IMR-90 (cell line): Measurements from ENCODE around the gene STAB1. TPM values are rescaled to one million over a fixed set of nuclear protein-coding genes. Genes with fewer than 3 reads are reported as not detected.

Experiments used
- ATAC-seq: fragments of 200-7000 bp; cut with Tn5 transposase; 2 replicates; pipeline ENCODE4 v1.9.1; 2020; ENCODE audit warnings: low read depth, mild to moderate bottlenecking, moderate library complexity
- BruUV-seq: library from RNA; stranded (reverse); fragments of 400-500 nt; replicated peaks from 2 replicates; lab custom pipeline; 2021; lab: Mats Ljungman, UMichigan
- CTCF ChIA-PET: fragments of 300-600 bp; formaldehyde crosslinking; extraction: SDS; loops from one replicate; lab custom pipeline; 2021; ENCODE audit warnings: antibody characterized with exemption; lab: Yijun Ruan, JAX
- POLR2A ChIA-PET: fragments of 300-600 bp; sonication (Branson Sonifier 250); formaldehyde crosslinking; loops from one replicate; lab custom pipeline; 2022; ENCODE audit warnings: antibody characterized with exemption; ENCODE audit not compliant: unreplicated experiment; lab: Charles Lee
- DNase-seq: peaks from one replicate; pipeline ENCODE4 v3.0.0; 2013
- H2AFZ ChIP-seq: replicated peaks from 2 replicates; pipeline ENCODE3; 2013; ENCODE audit warnings: low read length, mild to moderate bottlenecking; ENCODE audit not compliant: poor library complexity
- H2AK5ac ChIP-seq: 2 replicates; pipeline ENCODE4 v1.6.1; 2013; ENCODE audit warnings: low read depth, low read length, inconsistent platforms
- H2AK9ac ChIP-seq: replicated peaks from 2 replicates; pipeline ENCODE3; 2013; ENCODE audit warnings: mild to moderate bottlenecking, low read depth, low read length, moderate library complexity; ENCODE audit not compliant: poor library complexity
- H2BK120ac ChIP-seq: 2 replicates; pipeline ENCODE4 v1.6.1; 2013; ENCODE audit warnings: low read depth, low read length, inconsistent platforms
- H2BK15ac ChIP-seq: 3 replicates; pipeline ENCODE4 v1.6.1; 2013; ENCODE audit warnings: low read depth, low read length, inconsistent platforms
- H2BK20ac ChIP-seq: 2 replicates; pipeline ENCODE4 v1.6.1; 2013; ENCODE audit warnings: low read depth, mild to moderate bottlenecking, inconsistent platforms, low read length, moderate library complexity
- H2BK5ac ChIP-seq: 2 replicates; pipeline ENCODE4 v1.6.1; 2013; ENCODE audit warnings: mild to moderate bottlenecking, low read depth, low read length, inconsistent platforms; ENCODE audit not compliant: poor library complexity, severe bottlenecking
- H3K14ac ChIP-seq: replicated peaks from 2 replicates; pipeline ENCODE4 v1.6.1; 2013; ENCODE audit warnings: low read depth, low read length, inconsistent platforms
- H3K18ac ChIP-seq: 2 replicates; pipeline ENCODE4 v1.6.1; 2013; ENCODE audit warnings: low read depth, low read length, control low read depth
- H3K23ac ChIP-seq: 2 replicates; pipeline ENCODE4 v1.6.1; 2013; ENCODE audit warnings: low read depth, low read length, inconsistent platforms
- H3K27ac ChIP-seq: 2 replicates; pipeline ENCODE4 v1.5.1; 2013; ENCODE audit warnings: mild to moderate bottlenecking, control low read depth, low read length; ENCODE audit not compliant: insufficient read depth
- H3K27me3 ChIP-seq: 2 replicates; pipeline ENCODE4 v1.6.1; 2013; ENCODE audit warnings: low read length; ENCODE audit not compliant: control insufficient read depth, insufficient read depth
- H3K36me3 ChIP-seq: 2 replicates; pipeline ENCODE4 v1.6.1; 2013; ENCODE audit warnings: low read length, mixed read lengths; ENCODE audit not compliant: control insufficient read depth, insufficient read depth
- H3K4ac ChIP-seq: 2 replicates; pipeline ENCODE4 v1.6.1; 2013; ENCODE audit warnings: low read depth, low read length, inconsistent platforms
- H3K4me1 ChIP-seq: 2 replicates; pipeline ENCODE4 v1.6.1; 2013; ENCODE audit warnings: low read length, mixed read lengths; ENCODE audit not compliant: control insufficient read depth, insufficient read depth
- H3K4me2 ChIP-seq: 2 replicates; pipeline ENCODE4 v1.6.1; 2013; ENCODE audit warnings: low read depth, mild to moderate bottlenecking, control low read depth, low read length, moderate library complexity
- H3K4me3 ChIP-seq: 2 replicates; pipeline ENCODE4 v1.5.1; 2013; ENCODE audit warnings: low read depth, mild to moderate bottlenecking, control low read depth, low read length, moderate library complexity; ENCODE audit not compliant: insufficient read depth
- H3K56ac ChIP-seq: 2 replicates; pipeline ENCODE4 v1.6.1; 2013; ENCODE audit warnings: low read length, inconsistent platforms; ENCODE audit not compliant: insufficient read depth; ENCODE audit errors: extremely low read depth
- H3K79me1 ChIP-seq, 2 experiments: 2 replicates each; pipeline ENCODE4 v1.6.1; 2013; ENCODE audit warnings: low read length in 2 of 2, inconsistent platforms in 1 of 2, low read depth in 1 of 2
- H3K9ac ChIP-seq: 2 replicates; pipeline ENCODE4 v1.6.1; 2013; ENCODE audit warnings: low read depth, low read length, control low read depth
- H3K9me1 ChIP-seq: 2 replicates; pipeline ENCODE4 v1.6.1; 2013; ENCODE audit warnings: low read length, inconsistent platforms; ENCODE audit not compliant: insufficient read depth
- H3K9me3 ChIP-seq: 2 replicates; pipeline ENCODE4 v1.6.1; 2013; ENCODE audit warnings: low read length; ENCODE audit not compliant: control insufficient read depth, insufficient read depth
- H4K20me1 ChIP-seq: 2 replicates; pipeline ENCODE4 v1.6.1; 2013; ENCODE audit warnings: low read length, inconsistent platforms; ENCODE audit not compliant: insufficient read depth
- H4K5ac ChIP-seq: 2 replicates; pipeline ENCODE4 v1.6.1; 2013; ENCODE audit warnings: mild to moderate bottlenecking, low read depth, low read length, control low read depth
- H4K8ac ChIP-seq, 2 experiments: 2 replicates each; pipeline ENCODE4 v1.6.1; 2013; ENCODE audit warnings: low read depth in 2 of 2, low read length in 2 of 2, control low read depth in 1 of 2, inconsistent platforms in 1 of 2
- H4K91ac ChIP-seq: 2 replicates; pipeline ENCODE4 v1.6.1; 2013; ENCODE audit warnings: low read depth, low read length, inconsistent platforms; ENCODE audit not compliant: insufficient read depth
- CEBPB ChIP-seq: IDR thresholded peaks from 2 replicates; pipeline ENCODE4 v1.6.1; 2012; ENCODE audit warnings: low read depth, low read length, improper control_type of control experiment
- FOS ChIP-seq: fragments of 150-350 bp; IDR thresholded peaks from 2 replicates; pipeline ENCODE4 v1.6.1; 2016; ENCODE audit warnings: low read depth, low read length
- MAFK ChIP-seq: IDR thresholded peaks from 2 replicates; pipeline ENCODE4 v1.6.1; 2012; ENCODE audit warnings: low read depth, low read length, improper control_type of control experiment
- MAZ ChIP-seq: IDR thresholded peaks from 2 replicates; pipeline ENCODE4 v1.6.1; 2012; ENCODE audit warnings: low read depth, mild to moderate bottlenecking, low read length, improper control_type of control experiment, moderate library complexity, borderline replicate concordance
- NFE2L2 ChIP-seq: fragments of 150-350 bp; IDR thresholded peaks from 2 replicates; pipeline ENCODE4 v1.6.1; 2016; ENCODE audit warnings: low read depth, mild to moderate bottlenecking, low read length
- POLR2A ChIP-seq: IDR thresholded peaks from 2 replicates; pipeline ENCODE4 v1.6.1; 2012; ENCODE audit warnings: mild to moderate bottlenecking, low read depth, low read length
- RAD21 ChIP-seq: IDR thresholded peaks from 2 replicates; pipeline ENCODE4 v1.6.1; 2012; ENCODE audit warnings: low read length, improper control_type of control experiment
- RCOR1 ChIP-seq: IDR thresholded peaks from 2 replicates; pipeline ENCODE4 v1.6.1; 2012; ENCODE audit warnings: mild to moderate bottlenecking, low read length, improper control_type of control experiment; ENCODE audit not compliant: insufficient replicate concordance
- RFX5 ChIP-seq: IDR thresholded peaks from 2 replicates; pipeline ENCODE4 v1.8.0; 2012; ENCODE audit warnings: low read depth, mild to moderate bottlenecking, low read length, moderate library complexity
- USF2 ChIP-seq: fragments of 150-350 bp; IDR thresholded peaks from 2 replicates; pipeline ENCODE4 v1.6.1; 2017; ENCODE audit warnings: mild to moderate bottlenecking, antibody characterized with exemption, low read length, low read depth
- WGBS, 2 experiments: methylation state at CpG; one replicate each; pipeline versions ENCODE4 v1.1.5 to v1.1.7; 2013; ENCODE audit warnings: missing lambda C conversion rate in 2 of 2; ENCODE audit not compliant: insufficient read length in 1 of 2; ENCODE audit errors: extremely low coverage in 2 of 2; 5-methylcytosine and 5-hydroxymethylcytosine counted together
- dilution Hi-C: fragments of 300-500 bp; cut with HindIII; formaldehyde crosslinking; loops from one replicate; pipeline ENCODE4 v1.14.3; 2018; ENCODE audit warnings: low sequenced_read_pairs; ENCODE audit not compliant: unreplicated experiment
- in situ Hi-C: fragments of 300-500 bp; cut with MboI; formaldehyde crosslinking; loops from 3 replicates; pipeline ENCODE4 v1.14.3; 2019; ENCODE audit warnings: low sequenced_read_pairs, inconsistent platforms, mixed read lengths
- intact Hi-C: fragments of 100-400 bp; cut with micrococcal nuclease; formaldehyde crosslinking; loops from 2 replicates; pipeline ENCODE4 v1.10.0; 2022
- polyA plus RNA-seq, 3 experiments: library from polyadenylated mRNA; depleted of rRNA; stranded (reverse); fragments of >200 nt; gene quantifications; 2 replicates each; pipeline ENCODE4 v1.2.3, GENCODE V29; 2012; ENCODE audit warnings: low replicate concordance in 1 of 3
- total RNA-seq: library from RNA; depleted of rRNA; stranded (reverse); fragments of >200 nt; gene quantifications from 2 replicates; pipeline ENCODE4 v1.2.3, GENCODE V29; 2012

STAB1 gene
- total and polyA plus RNA-seq, 2 of the 4 experiments (the other 2 are of a cell fraction): not detected

GRCh38 chr3:52511509-52511908, 16.4 kb downstream of the STAB1 start:
- dilution Hi-C loops: no loop called here
- POLR2A ChIA-PET: no interaction called here

More at GRCh38 chr3:52511509-52511908, 16.4 kb downstream of the STAB1 start:
- no peak overlapping the region for H2BK120ac ChIP-seq
- H2AFZ ChIP-seq: no peak overlapping the region
- no TSS peak for BruUV-seq
- H4K20me1 ChIP-seq: no peaks in the 10 kb centered on the region; the same call in 1 of the 2 replicates
- H3K4ac ChIP-seq: no peak overlapping the region
- H3K4me1 ChIP-seq: peaks cover 3% of the 10 kb centered on the region; the same call in 1 of the 2 replicates
- H3K4me2 ChIP-seq: no peak overlapping the region
- H3K18ac ChIP-seq: no peak overlapping the region
- 70% methylated on average over 5 of the region's 7 CpGs; no CpG with 5 or more reads in 1 of the 2 experiments for WGBS, 2 experiments
- no peak overlapping the region for H3K23ac ChIP-seq
- in situ Hi-C loops (no loop called here), intact Hi-C loops (no loop called here)
- no peaks in the 10 kb centered on the region for H3K79me1 ChIP-seq
- H3K9me1 ChIP-seq: 0 out of 2 replicates have a peak, but pooled peaks cover 3% of the 10 kb centered on the region
- H4K91ac ChIP-seq: no peak overlapping the region
- DNase-seq (no peak), ATAC-seq (no peak)
- no peak overlapping the region for H2BK20ac ChIP-seq
- no peak overlapping the region for H2AK5ac ChIP-seq
- no peaks in the 10 kb centered on the region for H3K36me3 ChIP-seq
- no peak overlapping the region for H2BK5ac ChIP-seq
- CTCF ChIA-PET: no interaction called here
- no peak overlapping the region for H2BK15ac ChIP-seq
- no peak overlapping the region for H3K9ac ChIP-seq
- no peak overlapping the region for H3K56ac ChIP-seq
- H4K8ac ChIP-seq: no peak overlapping the region
- no peak overlapping the region for H3K14ac ChIP-seq
- no peaks in the 10 kb centered on the region for H3K9me3 ChIP-seq
- H3K4me3 ChIP-seq: no peak overlapping the region
- no peak overlapping the region for H2AK9ac ChIP-seq
- peaks cover 55% of the 10 kb centered on the region for H3K27me3 ChIP-seq
- no peak overlapping the region for H3K27ac ChIP-seq
- no peak overlapping the region for H4K5ac ChIP-seq
- TF ChIP-seq MAFK (no peak), NFE2L2 (no peak), POLR2A (no peak), FOS (no peak), USF2 (no peak), RAD21 (no peak), CEBPB (no peak), RCOR1 (no peak), RFX5 (no peak), MAZ (no peak)
